NB4 (cell line): ENCODE results near the gene TXNDC8.
"Not testable (repeated sequence)": the region's sequence is repeated elsewhere in the genome, so short reads cannot be mapped to it uniquely, and the experiment has no call there.

ENCODE experiments used
- DNase-seq: peaks from one replicate; pipeline ENCODE4 v3.0.0; 2010; ENCODE audit warnings: low read depth
- H3K4me3 ChIP-seq: one replicate; pipeline ENCODE4 v1.5.1; 2011; ENCODE audit warnings: mild to moderate bottlenecking, low read depth, low read length, moderate library complexity
- CTCF ChIP-seq: IDR thresholded peaks from one replicate; pipeline ENCODE4 v1.5.1; 2012; ENCODE audit warnings: low read depth, low read length
- MAX ChIP-seq: IDR thresholded peaks from 2 replicates; pipeline ENCODE4 v1.6.1; 2011; ENCODE audit warnings: low read depth, low read length
- MYC ChIP-seq: IDR thresholded peaks from 2 replicates; pipeline ENCODE4 v1.6.1; 2011; ENCODE audit warnings: low read depth, low read length
- POLR2A ChIP-seq: IDR thresholded peaks from 2 replicates; pipeline ENCODE4 v1.6.1; 2011; ENCODE audit warnings: mild to moderate bottlenecking; ENCODE audit not compliant: insufficient read length; ENCODE audit errors: extremely low read depth

Gene TXNDC8

DNA sequence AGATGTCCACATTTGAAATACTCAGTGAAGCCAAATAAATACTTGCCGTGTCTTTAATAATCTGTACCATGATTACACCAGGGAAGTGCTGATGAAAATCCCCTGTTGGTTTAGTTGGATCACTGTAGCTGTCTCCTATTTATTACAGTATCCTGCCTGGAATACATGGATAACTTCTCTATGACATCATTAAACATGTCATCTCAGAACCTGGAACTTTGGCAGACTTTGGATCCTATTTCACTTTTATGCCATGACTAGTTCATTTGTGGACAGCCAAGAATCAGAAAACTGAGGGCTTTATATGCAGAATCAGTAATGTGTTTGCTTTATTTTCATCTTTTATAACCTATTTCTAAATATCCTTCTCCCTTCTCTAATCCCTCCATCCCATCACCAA is at the start of gene TXNDC8:
Gene TXNDC8 (minus strand): TSS at position 137 of the 400 bp plus-strand sequence.
- no peak for DNase-seq
- H3K4me3 ChIP-seq, result no peak within 1 kb of the TSS
- TF ChIP-seq POLR2A (no peak), MYC (no peak), CTCF (no peak), MAX (no peak)

DNA sequence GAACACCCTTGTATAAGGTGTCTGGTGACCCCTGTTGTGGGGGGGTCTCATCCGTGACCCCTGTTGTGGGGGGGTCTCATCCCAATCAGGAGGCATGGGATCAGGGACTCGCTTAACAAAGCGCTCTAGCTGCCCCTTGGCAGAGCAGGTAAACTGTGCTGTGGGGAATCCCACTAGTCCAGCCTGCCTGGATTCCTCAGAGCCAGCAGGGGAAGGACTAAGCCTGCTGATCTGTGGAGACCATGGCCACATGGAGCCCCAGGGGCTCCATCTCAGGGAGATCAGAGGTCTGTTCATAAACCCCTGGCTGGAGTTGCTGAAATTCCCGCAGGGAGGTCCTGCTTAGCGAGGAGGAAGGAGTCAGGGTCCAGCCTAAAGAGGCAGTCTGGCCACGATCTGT is 45.8 kb upstream of the TXNDC8 start:
- DNase-seq, result no peak
- no peak overlapping the region for H3K4me3 ChIP-seq
- TF ChIP-seq POLR2A (no peak), CTCF (no peak), MYC (no peak), MAX (no peak)

- H3K4me3 ChIP-seq, result no peak overlapping the region
- TF ChIP-seq CTCF (no peak), MAX (no peak), POLR2A (no peak), MYC (no peak)
- DNase-seq, result no peak
Observed at GRCh38 chr9:110382731-110383130, 45.1 kb upstream of the TXNDC8 start.

DNA sequence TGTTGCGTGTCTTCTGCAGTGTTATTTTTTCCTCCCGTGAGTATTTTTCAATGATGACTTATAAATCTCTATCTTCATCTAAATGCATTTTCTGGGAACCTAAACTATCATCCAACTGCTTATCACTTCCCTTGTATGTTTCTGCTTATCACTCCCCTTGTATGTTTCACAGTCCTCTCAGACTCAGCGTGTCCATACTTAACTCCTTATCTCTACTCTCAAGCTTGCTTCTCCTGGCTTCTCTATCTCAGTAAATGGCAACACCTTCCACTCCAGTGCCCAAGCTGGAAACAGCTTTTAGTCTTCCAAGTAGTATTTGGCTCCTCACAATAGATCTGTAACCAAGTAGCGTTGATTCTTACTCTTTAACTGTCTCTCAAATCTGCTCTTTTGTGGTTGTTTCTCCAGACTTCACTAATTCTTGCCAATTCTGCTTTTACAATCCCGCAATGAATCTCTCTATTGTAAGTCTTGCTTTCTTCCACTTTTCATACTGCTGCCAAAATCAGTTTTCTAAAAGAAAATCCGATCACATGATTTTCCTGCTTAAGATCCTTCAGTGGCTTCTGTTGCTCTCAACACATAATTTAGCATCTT is 33.8 kb upstream of the TXNDC8 start:
- DNase-seq, result no peak
- TF ChIP-seq MYC (no peak), CTCF (no peak), POLR2A (no peak), MAX (no peak)

GRCh38 chr9:110370315-110370714 is 32.7 kb upstream of the TXNDC8 start:
- no peak for DNase-seq
- TF ChIP-seq POLR2A (no peak), MYC (no peak), CTCF (no peak), MAX (no peak)

More for the DNA sequence above, 33.8 kb upstream of the TXNDC8 start:
- H3K4me3 ChIP-seq, result no peak overlapping the region

DNA sequence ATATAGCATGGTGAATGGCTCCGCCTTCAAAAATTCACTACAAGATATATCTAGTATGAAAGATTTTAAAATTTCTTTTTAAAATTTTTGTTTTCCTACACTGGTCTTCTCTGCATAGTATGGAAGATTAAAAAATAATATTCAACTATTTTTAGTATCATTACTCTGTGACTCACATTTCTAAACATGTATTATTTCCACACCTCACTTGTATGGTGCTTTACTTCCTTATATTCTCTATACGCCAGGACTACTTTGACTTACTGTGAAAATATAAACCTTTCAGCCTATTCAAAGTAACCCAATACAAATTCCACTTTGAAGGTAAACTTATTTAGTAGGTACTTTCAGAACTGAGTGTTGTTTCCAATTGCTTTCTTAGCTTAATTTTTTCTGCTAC is 26.8 kb upstream of the TXNDC8 start:
- no peak for TF ChIP-seq MYC
- no peak for TF ChIP-seq MAX
- TF ChIP-seq CTCF, result no peak
- TF ChIP-seq POLR2A, result no peak
- DNase-seq, result no peak
- H3K4me3 ChIP-seq, result no peak overlapping the region

More at GRCh38 chr9:110370315-110370714, 32.7 kb upstream of the TXNDC8 start:
- H3K4me3 ChIP-seq, result no peak overlapping the region

DNA sequence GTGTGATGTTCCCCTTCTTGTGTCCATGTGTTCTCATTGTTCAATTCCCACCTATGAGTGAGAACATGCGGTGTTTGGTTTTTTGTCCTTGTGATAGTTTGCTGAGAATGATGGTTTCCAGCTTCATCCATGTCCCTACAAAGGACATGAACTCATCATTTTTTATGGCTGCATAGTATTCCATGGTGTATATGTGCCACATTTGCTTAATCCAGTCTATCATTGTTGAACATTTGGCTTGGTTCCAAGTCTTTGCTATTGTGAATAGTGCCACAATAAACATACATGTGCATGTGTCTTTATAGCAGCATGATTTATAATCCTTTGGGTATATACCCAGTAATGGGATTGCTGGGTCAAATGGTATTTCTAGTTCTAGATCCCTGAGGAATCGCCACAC is 21.3 kb upstream of the TXNDC8 start:
- not testable (repeated sequence) for DNase-seq, H3K4me3 ChIP-seq
